Measurements from ENCODE around the gene ADGRG1. TPM values are rescaled to one million over a fixed set of nuclear protein-coding genes. Genes with fewer than 3 reads are reported as not detected.

Gene ADGRG1
- total RNA-seq, 6 experiments from 2014 or later = 1.8 to 4.2 (median 3.4) TPM

GRCh38 chr16:57688487-57688986 is 60.1 kb downstream of the ADGRG1 start:
- no peak for TF ChIP-seq POLR2A (IDR thresholded peaks at IDR 0.05)
- TF ChIP-seq CTCF (IDR thresholded peaks at IDR 0.05) = no peak
- peaks cover 0 to 12% (median 6%) of the 10 kb centered on the region in 4 donors for H3K4me1 ChIP-seq
- DNase-seq (peak in 1 of 3 donors; percentile 40), ATAC-seq (no peak)
- H3K36me3 ChIP-seq = no peaks in the 10 kb centered on the region
- no peak overlapping the region for H3K27ac ChIP-seq
- 78% methylated on average over 3 of the region's 4 CpGs for WGBS (ENCODE audit: insufficient coverage, low coverage, low lambda C conversion rate, missing lambda C conversion rate)
- intact Hi-C loops (cut with DNase I) = no loop called here
- no peaks in the 10 kb centered on the region for H3K9me3 ChIP-seq
- H3K4me3 ChIP-seq = no peak overlapping the region
- no peaks in the 10 kb centered on the region for H3K27me3 ChIP-seq

GRCh38 chr16:57688987-57689761 is 60.7 kb downstream of the ADGRG1 start:
- peak overlapping the region in 1 of 3 donors; percentile 10 for H3K27ac ChIP-seq
- ATAC-seq = peak; percentile 82 to 93 (median 85)
- H3K4me3 ChIP-seq = no peak overlapping the region
- peaks cover 0 to 18% (median 8%) of the 10 kb centered on the region in 4 donors for H3K4me1 ChIP-seq
- no peaks in the 10 kb centered on the region for H3K9me3 ChIP-seq
- H3K36me3 ChIP-seq = no peaks in the 10 kb centered on the region
- TF ChIP-seq CTCF (IDR thresholded peaks at IDR 0.05) = no peak
- WGBS (ENCODE audit: insufficient coverage, low coverage, low lambda C conversion rate, missing lambda C conversion rate) = 28% methylated on average over 2 of the region's 15 CpGs
- no peaks in the 10 kb centered on the region for H3K27me3 ChIP-seq
- peak in 2 of 3 donors; percentile 79 to 84 for DNase-seq
- intact Hi-C loops (cut with DNase I) = no loop called here

GRCh38 chr16:57689762-57690558 is 61.5 kb downstream of the ADGRG1 start:
- Histone ChIP-seq H3K36me3 (no peaks in the 10 kb centered on the region), H3K27me3 (no peaks in the 10 kb centered on the region), H3K4me1 (peaks cover 0 to 25% (median 8%) of the 10 kb centered on the region in 4 donors), H3K9me3 (no peaks in the 10 kb centered on the region), H3K27ac (peak overlapping the region in 1 of 3 donors; percentile 10), H3K4me3 (no peak overlapping the region)
- intact Hi-C loops (cut with DNase I) = no loop called here
- no peak for TF ChIP-seq POLR2A (IDR thresholded peaks at IDR 0.05)
- no peak for TF ChIP-seq CTCF (IDR thresholded peaks at IDR 0.05)
- WGBS (ENCODE audit: insufficient coverage, low coverage, low lambda C conversion rate, missing lambda C conversion rate) = 56% methylated on average over 10 of the region's 13 CpGs
- no peak for ATAC-seq
- peak in 1 of 3 donors; percentile 42 for DNase-seq

GRCh38 chr16:57690782-57691471 is 62.5 kb downstream of the ADGRG1 start:
- no peak overlapping the region for H3K27ac ChIP-seq
- WGBS (ENCODE audit: insufficient coverage, low coverage, low lambda C conversion rate, missing lambda C conversion rate) = 59% methylated on average over 2 of the region's 4 CpGs
- no peak overlapping the region for H3K4me3 ChIP-seq
- TF ChIP-seq POLR2A (IDR thresholded peaks at IDR 0.05) = no peak
- no peak for TF ChIP-seq CTCF (IDR thresholded peaks at IDR 0.05)
- H3K4me1 ChIP-seq = peaks cover 0 to 26% (median 8%) of the 10 kb centered on the region in 4 donors
- no peaks in the 10 kb centered on the region for H3K9me3 ChIP-seq
- no peaks in the 10 kb centered on the region for H3K36me3 ChIP-seq
- no peak for ATAC-seq
- DNase-seq = no peak
- no peaks in the 10 kb centered on the region for H3K27me3 ChIP-seq
- intact Hi-C loops (cut with DNase I) = no loop called here
